Measurements from ENCODE around the gene AP5S1.

DNA sequence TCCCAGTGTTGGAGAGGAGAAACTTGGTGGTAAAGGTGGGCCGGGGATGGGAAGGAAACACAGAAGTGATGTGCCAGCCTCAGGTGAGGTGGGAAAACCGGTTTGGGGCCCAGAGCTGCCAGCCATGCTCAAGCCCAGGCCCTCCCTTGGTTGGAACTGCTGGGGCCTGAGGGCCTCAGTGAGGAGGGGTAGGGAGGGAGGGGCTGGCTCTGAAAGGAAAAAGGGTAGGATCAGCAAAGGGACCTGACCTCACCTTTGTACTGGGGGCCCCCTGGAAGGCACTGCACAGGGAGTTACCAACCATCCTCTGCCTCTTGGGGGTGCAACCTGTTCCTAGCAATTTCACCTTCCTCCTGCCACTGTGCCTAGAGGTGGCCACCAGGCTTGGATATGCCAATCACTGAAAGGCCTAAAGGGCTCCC lies 37.3 kb upstream of the AP5S1 start:
- TF ChIP-seq, protein P1, sequence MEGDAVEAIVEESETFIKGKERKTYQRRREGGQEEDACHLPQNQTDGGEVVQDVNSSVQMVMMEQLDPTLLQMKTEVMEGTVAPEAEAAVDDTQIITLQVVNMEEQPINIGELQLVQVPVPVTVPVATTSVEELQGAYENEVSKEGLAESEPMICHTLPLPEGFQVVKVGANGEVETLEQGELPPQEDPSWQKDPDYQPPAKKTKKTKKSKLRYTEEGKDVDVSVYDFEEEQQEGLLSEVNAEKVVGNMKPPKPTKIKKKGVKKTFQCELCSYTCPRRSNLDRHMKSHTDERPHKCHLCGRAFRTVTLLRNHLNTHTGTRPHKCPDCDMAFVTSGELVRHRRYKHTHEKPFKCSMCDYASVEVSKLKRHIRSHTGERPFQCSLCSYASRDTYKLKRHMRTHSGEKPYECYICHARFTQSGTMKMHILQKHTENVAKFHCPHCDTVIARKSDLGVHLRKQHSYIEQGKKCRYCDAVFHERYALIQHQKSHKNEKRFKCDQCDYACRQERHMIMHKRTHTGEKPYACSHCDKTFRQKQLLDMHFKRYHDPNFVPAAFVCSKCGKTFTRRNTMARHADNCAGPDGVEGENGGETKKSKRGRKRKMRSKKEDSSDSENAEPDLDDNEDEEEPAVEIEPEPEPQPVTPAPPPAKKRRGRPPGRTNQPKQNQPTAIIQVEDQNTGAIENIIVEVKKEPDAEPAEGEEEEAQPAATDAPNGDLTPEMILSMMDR (conservative IDR thresholded peaks at IDR 0.05 in 1 of 2, IDR thresholded peaks at IDR 0.05 in 1 of 2; ENCODE audit: extremely low read depth in 1 of 2, insufficient read depth in 1 of 2, low read depth in 1 of 2, low read length in 2 of 2) = no peak
- no peak for TF ChIP-seq EZH2 (IDR thresholded peaks at IDR 0.05; ENCODE audit: borderline replicate concordance, low read length)
